Middle frontal gyrus (tissue), 1 donor: ENCODE data around the gene TFPI.

Experiments used
- DNase-seq: peaks from one replicate; pipeline ENCODE4 v3.0.0-alpha.2; 2015; ENCODE audit warnings: low spot score; ENCODE audit errors: extremely low spot score

Gene TFPI

DNA sequence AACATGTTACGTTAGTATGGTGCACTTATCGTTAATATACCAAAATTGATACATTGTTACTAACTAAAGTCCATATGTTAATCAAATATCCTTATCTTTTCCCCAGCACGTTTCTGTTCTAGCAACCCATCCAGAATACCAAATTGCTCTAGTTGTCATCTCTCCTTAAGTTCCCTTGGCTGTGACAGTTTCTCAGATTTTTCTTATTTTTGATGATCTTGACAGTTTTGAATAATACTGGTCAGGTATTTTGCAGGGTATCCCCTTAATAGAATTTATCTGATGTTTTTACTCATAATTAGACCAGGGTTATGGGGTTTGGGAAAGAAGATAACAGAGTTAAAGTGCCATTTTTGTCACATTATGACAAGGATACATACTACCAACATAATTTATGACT lies 47.8 kb downstream of the TFPI start:
- DNase-seq: no peak

- DNase-seq: no peak
Measured at GRCh38 chr2:187505065-187505672, 49.1 kb downstream of the TFPI start.

DNA sequence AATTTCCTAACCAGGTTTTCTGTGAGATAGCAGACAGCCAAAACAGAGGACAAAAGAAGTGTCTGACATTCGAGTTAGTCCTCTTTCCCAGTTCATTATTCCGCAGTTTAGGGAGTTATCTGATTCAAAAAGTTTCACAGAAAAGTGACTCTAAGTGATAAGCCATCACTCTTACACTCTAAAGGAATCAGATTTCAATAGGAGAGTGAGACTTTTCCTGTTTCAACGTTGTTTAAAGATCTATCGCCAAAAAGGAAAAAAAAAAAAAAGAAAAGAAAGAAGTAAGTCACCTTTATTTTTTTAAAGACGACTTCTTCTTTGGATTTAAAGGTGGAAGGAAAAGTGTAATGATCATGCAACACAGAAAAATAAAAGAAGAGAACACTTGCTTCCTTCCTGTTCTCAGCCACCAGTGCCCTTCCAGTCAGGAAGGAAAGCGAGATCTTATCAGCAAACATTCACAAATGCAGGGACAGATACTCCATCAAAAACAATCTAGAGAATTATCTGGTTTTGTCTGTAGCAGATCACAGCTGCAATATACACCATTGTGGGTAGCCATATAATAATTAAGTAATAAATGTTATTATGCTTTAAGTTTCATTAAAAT lies 49.8 kb downstream of the TFPI start:
- DNase-seq: no peak

DNA sequence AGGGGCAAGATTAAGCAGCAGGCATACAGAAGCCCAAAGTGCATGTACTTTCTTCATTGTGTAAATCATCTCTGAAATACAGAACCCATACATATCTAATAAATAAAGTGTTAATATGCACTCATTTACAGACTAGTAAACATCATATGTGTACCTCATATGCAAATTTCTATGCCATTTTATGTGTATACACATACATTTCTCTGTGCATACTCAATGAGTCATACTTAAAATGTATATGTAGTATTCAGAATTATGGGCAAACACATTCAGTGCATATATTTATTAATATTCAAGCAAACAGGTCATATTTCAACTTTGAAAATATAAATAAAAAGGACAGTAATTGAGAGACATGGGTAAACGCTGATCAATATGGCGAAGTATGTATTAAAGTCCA lies 50.5 kb downstream of the TFPI start:
- DNase-seq: no peak

GRCh38 chr2:187502467-187502866 lies 51.8 kb downstream of the TFPI start:
- no peak for DNase-seq

DNA sequence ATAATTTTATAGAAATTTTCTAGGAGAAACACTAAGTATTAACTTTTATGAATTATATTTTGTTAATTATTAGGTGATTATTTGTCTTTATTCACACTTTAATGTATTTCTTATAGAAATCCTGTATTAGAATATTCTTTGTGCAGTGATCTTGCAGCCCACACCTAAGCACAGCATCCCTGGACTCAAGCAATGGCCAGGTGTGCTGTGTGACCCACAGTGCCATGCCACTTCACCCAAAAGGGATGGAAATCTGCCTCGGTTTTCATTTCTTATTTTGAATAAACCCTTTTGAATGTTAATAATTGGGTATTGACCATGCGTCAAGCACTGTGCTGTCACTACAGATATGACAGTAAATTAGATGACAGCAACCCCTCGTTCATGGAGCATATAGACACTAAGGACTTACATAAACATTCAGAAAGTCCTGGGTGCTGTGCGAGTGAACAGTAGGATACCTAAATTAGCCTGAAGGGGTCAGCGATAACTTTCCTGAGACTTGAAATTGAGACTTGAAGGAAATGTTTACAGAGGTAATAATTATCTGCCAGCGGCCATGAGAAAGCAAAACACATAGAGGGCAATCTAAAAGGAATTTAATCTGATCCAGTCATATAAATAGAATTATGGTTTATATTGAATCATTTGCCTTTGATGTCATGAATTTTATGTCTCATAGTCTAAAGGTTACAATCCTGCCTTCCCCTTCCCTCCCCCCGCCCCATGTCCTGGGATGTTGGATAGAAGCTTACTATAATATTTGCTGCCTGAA lies 53.5 kb downstream of the TFPI start:
- DNase-seq: no peak

DNA sequence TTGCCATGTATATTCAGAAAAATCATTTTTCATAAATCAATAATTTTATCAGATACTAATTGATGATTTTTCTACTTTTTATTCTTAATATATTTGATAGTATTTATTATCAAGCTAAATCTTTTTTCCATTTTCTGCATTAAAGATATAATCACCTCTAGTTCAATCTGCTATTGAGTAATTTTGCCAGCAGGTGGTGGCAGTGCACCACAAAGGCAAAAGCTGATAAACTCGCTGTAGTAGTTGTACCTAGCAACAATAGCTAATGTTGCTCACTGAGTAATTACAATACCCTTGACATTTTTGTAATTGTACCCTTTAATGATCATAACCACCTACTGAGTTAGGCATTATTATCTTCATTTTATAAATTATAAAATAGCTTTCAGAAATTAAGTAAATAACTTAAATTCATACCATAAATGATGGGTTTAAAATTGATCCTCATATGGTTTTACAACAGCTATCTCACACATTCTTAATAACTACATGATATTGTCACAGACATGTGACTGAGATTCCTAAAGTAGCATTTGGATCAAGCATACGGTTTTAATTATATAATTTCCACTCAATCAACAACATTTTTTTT lies 54.2 kb downstream of the TFPI start:
- DNase-seq: no peak

GRCh38 chr2:187497858-187498463 lies 56.3 kb downstream of the TFPI start:
- DNase-seq: no peak

DNA sequence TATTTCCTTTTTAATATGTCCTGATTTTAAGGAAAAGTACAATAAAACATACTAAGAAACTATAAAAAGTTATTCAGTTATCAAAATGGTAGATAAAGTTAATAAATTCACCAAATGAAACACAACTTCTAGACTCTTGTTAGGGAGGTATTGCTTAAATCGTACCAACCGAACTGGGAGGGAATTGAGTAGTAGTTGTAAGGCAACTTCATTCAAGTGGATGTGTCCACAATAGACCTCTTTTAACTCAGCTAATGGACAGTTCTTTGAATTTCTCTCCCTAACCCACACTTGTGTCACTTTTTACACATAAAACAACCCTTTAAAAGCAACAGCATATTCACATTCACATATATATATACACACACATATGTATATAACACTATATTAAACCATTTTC lies 57.1 kb downstream of the TFPI start:
- no peak for DNase-seq

- no peak for DNase-seq
Measured at GRCh38 chr2:187495324-187495723, 58.9 kb downstream of the TFPI start.

GRCh38 chr2:187493877-187494568 lies 60.2 kb downstream of the TFPI start:
- no peak for DNase-seq

DNA sequence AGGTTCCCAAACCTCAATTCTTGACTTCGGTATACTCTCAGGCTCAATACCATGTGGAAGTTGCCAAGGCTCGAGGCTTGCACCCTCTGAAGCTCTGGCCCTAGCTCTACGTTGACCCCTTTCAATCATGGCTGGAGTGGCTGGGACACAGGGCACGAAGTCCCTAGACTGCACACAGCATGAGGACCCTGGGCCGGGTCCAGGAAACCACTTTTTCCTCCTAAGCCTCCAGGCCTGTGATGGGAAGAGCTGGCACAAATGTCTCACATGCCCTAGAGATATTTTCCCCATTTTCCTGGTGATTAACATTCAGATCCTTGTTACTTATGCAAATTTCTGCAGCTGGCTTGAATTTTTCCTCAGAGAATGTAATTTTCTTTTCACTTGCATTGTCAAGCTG lies 61.1 kb downstream of the TFPI start:
- no peak for DNase-seq

DNA sequence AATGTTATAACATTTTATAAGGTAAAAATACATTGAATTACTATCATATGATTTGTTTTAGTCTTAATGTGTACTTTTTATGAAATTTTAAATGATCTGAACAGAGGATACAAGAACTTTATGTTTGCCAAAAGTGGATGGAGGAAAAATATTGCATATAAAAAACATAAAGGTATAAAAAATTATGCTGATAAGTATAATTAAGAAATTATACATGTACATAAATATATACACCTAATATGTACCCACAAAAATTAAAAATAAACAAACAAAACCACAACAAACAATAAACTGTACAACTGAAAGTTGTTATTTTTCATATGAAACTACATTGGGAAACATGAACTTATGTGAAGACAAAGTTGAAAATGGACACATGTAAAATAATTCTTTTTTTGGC lies 68.0 kb downstream of the TFPI start:
- DNase-seq: no peak

GRCh38 chr2:187485523-187485922 lies 68.7 kb downstream of the TFPI start:
- DNase-seq: no peak

DNA sequence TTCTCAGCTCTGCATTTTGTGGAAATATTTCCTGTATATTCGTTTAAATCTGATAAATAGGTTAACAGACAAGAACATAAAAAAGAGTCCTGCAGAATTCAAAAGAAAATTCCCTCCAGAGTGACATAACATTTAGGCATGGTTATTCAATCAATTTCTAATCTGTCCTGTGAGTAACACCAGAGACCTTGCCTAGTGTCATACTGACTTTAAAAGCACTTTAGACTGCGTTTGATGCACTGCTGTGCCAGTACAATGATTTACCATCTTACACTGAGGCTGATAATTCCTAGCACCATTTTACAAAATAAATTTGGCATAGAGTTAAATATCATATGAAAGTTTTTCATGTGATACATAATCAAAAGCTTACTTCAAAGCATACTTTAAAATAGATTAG lies 70.7 kb downstream of the TFPI start:
- no peak for DNase-seq

- DNase-seq: no peak
Measured at GRCh38 chr2:187482796-187483195, 71.4 kb downstream of the TFPI start.

DNA sequence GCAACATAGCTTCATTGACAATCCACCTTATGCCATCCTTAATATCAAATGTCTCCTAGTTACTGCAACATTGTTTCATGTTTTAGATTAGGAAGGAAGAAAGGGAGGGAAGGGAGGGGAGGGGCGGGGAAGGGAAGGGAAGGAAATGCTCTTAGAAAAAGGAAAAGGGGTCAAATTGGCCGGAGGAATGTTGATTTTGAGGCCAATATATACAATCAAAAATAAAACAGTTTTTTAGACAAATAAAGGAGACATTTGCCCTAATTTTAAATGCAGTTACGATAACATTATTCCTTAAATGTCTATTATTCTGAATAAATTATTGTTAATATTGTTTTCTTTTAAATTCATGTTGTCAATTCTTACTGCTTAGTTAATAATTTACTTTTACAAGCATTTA lies 72.7 kb downstream of the TFPI start:
- no peak for DNase-seq

DNA sequence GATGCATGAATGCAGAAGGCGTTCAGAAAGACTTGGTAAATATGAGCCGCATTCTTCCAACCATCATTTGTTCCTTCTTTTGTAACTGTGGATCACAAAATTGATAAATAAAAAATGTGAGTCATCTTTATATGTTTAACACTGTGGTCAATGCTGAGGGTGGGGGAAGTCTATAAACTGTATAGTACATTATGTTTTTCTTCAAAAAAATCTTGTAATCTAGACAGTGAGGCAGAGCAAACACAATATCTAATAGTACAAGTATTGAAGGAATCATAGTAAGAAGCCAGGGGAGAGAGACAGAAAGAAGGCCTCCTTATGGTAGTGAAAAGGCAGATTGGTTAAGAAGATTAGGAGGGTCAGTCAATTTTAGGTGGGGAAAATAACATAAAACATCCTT lies 75.5 kb downstream of the TFPI start:
- no peak for DNase-seq

DNA sequence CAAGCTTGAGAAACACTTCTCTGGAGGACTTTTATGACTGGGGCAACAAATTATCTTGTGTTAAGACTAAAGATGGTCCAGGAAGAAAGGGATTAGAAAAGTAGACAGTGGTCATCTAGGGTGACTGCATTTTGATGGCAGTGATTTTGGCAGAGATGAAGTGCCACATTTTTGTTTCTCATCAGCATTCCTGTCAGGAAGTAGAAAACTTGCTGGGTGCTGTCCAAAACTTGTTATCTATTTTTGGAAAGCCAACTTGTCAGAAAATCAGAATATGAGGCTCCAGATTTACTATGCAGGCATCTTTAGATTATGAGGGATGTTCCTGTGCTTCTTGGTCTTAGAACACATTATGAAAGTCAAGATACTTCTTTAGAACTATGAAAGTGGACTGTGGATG lies 77.2 kb downstream of the TFPI start:
- no peak for DNase-seq

DNA sequence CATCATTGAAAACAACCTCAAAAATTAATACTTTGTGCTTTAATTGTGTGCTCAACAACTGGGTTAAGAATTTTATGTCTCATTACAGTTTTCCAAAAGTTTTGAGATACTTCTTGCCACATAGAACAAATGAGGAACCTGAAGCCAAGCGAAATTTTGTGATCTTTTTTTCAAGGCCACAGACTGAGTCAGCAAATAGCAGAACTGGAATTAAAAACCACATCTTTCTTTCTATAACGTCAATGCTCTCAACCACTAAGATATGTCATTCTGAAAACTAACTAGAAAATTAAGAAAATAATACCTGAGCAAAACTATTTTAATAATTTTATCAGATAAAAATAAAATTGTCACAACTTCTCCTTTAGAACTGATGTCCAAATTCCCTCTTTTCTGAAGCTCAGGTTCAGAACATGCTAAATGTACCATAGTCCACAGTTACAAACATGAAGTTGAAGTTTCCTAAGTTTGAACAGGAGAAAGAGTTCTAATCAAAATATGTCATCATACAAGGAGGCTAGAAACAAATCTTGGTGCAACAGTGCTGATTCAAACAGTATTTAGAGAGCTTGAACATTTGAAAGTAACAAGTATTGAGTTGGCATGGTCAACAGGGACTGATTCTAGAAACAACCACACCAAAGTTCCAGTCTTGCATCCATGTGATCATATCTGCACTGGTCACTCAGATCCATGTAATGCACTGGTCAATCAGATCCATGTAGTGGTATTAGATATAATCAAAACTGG lies 78.6 kb downstream of the TFPI start:
- DNase-seq: no peak

DNA sequence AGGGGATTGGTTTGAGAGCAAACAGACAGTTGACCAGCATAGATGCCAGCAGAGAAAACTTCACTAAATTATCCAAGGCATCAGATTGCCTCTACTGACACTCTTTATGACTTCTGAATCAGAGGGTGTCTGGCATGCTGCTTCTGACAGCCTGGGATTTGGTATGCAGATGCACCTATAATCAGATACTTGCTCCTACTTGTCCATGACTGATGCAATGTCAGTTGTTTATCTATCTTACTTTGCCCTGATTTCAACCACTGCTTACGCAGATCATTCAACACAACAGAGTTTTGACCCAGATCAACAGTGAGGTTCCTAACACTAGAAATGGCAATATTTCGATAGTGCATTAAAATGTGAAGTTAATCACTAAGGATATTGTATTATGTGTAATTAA lies 83.5 kb downstream of the TFPI start:
- DNase-seq: no peak
